BLaER1 (cell line): ENCODE results near the gene GLOD5.

ENCODE experiments used
- H3K27ac ChIP-seq: shearing (Covaris generic); formaldehyde crosslinking; 2 replicates; pipeline ENCODE4 v1.8.1; 2022
- H3K27me3 ChIP-seq: shearing (Covaris generic); formaldehyde crosslinking; 2 replicates; pipeline ENCODE4 v1.8.1; 2022
- H3K36me3 ChIP-seq: shearing (Covaris generic); formaldehyde crosslinking; 2 replicates; pipeline ENCODE4 v1.8.1; 2022
- H3K4me1 ChIP-seq: shearing (Covaris generic); formaldehyde crosslinking; 2 replicates; pipeline ENCODE4 v1.8.1; 2022
- H3K4me2 ChIP-seq: shearing (Covaris generic); formaldehyde crosslinking; 2 replicates; pipeline ENCODE4 v1.8.1; 2022
- H3K4me3 ChIP-seq: shearing (Covaris generic); formaldehyde crosslinking; 2 replicates; pipeline ENCODE4 v1.8.1; 2022
- H3K9ac ChIP-seq: shearing (Covaris generic); formaldehyde crosslinking; 2 replicates; pipeline ENCODE4 v1.8.1; 2022
- H3K9me3 ChIP-seq: shearing (Covaris generic); formaldehyde crosslinking; 2 replicates; pipeline ENCODE4 v1.8.1; 2022
- H4K20me1 ChIP-seq: shearing (Covaris generic); formaldehyde crosslinking; 2 replicates; pipeline ENCODE4 v1.8.1; 2022
- Cebpa-rat ChIP-seq: shearing (Covaris generic); IDR thresholded peaks from 2 replicates; pipeline ENCODE4 v1.8.1; 2022

The GLOD5 gene

DNA sequence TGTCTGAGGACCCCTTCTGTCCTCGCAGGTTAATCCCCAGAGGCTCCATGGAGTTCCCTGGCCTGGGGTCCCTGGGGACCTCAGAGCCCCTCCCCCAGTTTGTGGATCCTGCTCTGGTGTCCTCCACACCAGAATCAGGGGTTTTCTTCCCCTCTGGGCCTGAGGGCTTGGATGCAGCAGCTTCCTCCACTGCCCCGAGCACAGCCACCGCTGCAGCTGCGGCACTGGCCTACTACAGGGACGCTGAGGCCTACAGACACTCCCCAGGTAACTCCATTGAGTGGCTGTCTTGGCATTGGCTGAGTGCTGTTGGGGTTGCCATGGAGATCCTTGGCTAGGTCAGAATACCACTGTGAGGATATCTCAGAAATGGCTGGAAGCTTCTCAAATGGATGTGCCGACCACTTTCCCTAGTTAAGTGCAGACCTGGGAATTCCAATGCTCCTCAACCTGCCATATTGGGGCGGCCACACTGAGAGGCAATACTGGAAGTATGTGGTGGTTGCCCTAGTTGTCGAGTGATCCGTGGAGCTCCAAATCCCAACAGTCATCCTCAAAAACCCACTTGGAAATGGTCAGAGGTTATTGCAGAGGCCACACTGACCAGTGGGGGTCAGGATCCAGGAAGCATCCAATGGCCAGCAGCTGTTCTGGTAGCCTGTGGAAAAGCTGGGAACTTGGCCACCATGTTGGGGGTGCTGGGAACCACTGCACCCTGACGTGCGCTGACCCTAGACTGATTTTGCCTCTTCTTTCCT, 29.7 kb downstream of the GLOD5 start:
- Histone ChIP-seq H3K9me3 (no peaks in the 10 kb centered on the region), H3K36me3 (no peaks in the 10 kb centered on the region), H3K27ac (no peak overlapping the region), H3K4me2 (no peak overlapping the region), H3K4me3 (no peak overlapping the region), H3K9ac (no peak overlapping the region), H4K20me1 (no peaks in the 10 kb centered on the region; the same call in 1 of the 2 replicates), H3K27me3 (peaks cover 77% of the 10 kb centered on the region), H3K4me1 (no peaks in the 10 kb centered on the region)
- no peak for TF ChIP-seq Cebpa-rat

GRCh38 chrX:48792219-48792618, 30.7 kb downstream of the GLOD5 start:
- H3K36me3 ChIP-seq: no peaks in the 10 kb centered on the region

GRCh38 chrX:48793935-48794334, 32.4 kb downstream of the GLOD5 start:
- H3K4me2 ChIP-seq: no peak overlapping the region
- no peaks in the 10 kb centered on the region for H3K9me3 ChIP-seq
- no peak for TF ChIP-seq Cebpa-rat

More at GRCh38 chrX:48792219-48792618, 30.7 kb downstream of the GLOD5 start:
- no peak overlapping the region for H3K4me3 ChIP-seq
- no peak overlapping the region for H3K9ac ChIP-seq
- no peaks in the 10 kb centered on the region; the same call in 1 of the 2 replicates for H4K20me1 ChIP-seq
- peaks cover 79% of the 10 kb centered on the region for H3K27me3 ChIP-seq
- TF ChIP-seq Cebpa-rat: no peak
- H3K9me3 ChIP-seq: no peaks in the 10 kb centered on the region
- no peak overlapping the region for H3K27ac ChIP-seq
- no peaks in the 10 kb centered on the region for H3K4me1 ChIP-seq
- H3K4me2 ChIP-seq: no peak overlapping the region

GRCh38 chrX:48794340-48794910, 32.9 kb downstream of the GLOD5 start:
- Histone ChIP-seq H3K9me3 (no peaks in the 10 kb centered on the region), H3K27ac (no peak overlapping the region)
- TF ChIP-seq Cebpa-rat: no peak

More at GRCh38 chrX:48793935-48794334, 32.4 kb downstream of the GLOD5 start:
- H3K4me3 ChIP-seq: no peak overlapping the region
- H3K36me3 ChIP-seq: no peaks in the 10 kb centered on the region
- H3K27me3 ChIP-seq: peaks cover 86% of the 10 kb centered on the region
- H3K9ac ChIP-seq: no peak overlapping the region
- H4K20me1 ChIP-seq: no peaks in the 10 kb centered on the region; the same call in 1 of the 2 replicates
- H3K4me1 ChIP-seq: no peaks in the 10 kb centered on the region
- no peak overlapping the region for H3K27ac ChIP-seq

DNA sequence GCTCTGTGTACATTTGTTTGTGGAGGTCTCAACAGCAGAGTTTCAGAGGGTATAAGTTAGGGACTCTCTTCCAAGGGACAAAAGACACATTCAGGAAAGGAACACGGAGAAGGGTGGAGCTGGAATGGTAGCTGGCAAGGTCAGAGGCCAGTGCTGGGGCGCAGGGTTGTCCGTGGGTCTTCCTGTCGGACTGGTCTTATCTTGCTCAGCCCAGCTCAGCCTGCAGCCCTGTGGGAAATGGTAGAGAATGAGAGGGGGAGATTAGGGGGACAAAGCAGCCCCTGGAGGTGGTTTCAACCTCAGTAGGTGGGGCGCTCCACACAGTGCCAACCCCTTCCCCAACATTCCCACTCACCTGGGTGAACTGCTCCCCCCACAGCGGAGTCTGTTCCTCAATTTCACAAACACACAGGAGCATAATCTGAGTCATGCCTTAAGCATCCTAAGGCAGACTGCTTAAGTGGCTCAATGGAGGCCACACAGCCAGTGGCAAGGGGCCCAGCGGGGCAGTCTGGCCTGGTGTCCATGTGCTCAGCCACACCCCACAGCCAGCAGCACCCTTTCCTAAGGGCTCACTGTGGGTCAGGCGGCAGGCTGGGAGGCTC, 33.5 kb downstream of the GLOD5 start:
- TF ChIP-seq Cebpa-rat: no peak

More at GRCh38 chrX:48794340-48794910, 32.9 kb downstream of the GLOD5 start:
- H3K36me3 ChIP-seq: no peaks in the 10 kb centered on the region
- peaks cover 88% of the 10 kb centered on the region for H3K27me3 ChIP-seq
- no peak overlapping the region for H3K9ac ChIP-seq
- H4K20me1 ChIP-seq: no peaks in the 10 kb centered on the region; the same call in 1 of the 2 replicates
- no peaks in the 10 kb centered on the region for H3K4me1 ChIP-seq
- H3K4me3 ChIP-seq: no peak overlapping the region
- no peak overlapping the region for H3K4me2 ChIP-seq

GRCh38 chrX:48798318-48798717, 36.8 kb downstream of the GLOD5 start:
- Histone ChIP-seq H3K27me3 (peaks cover 69% of the 10 kb centered on the region), H3K9me3 (peaks cover 7% of the 10 kb centered on the region; the same call in 1 of the 2 replicates), H3K4me3 (no peak overlapping the region), H3K9ac (no peak overlapping the region), H3K4me1 (peaks cover 14% of the 10 kb centered on the region), H4K20me1 (no peaks in the 10 kb centered on the region; the same call in 1 of the 2 replicates), H3K36me3 (no peaks in the 10 kb centered on the region), H3K4me2 (no peak overlapping the region), H3K27ac (no peak overlapping the region)
- no peak for TF ChIP-seq Cebpa-rat

More for the DNA sequence above, 33.5 kb downstream of the GLOD5 start:
- H3K9ac ChIP-seq: no peak overlapping the region
- no peaks in the 10 kb centered on the region for H3K9me3 ChIP-seq
- peaks cover 89% of the 10 kb centered on the region for H3K27me3 ChIP-seq
- H3K4me3 ChIP-seq: no peak overlapping the region
- H4K20me1 ChIP-seq: no peaks in the 10 kb centered on the region; the same call in 1 of the 2 replicates
- H3K4me2 ChIP-seq: no peak overlapping the region
- no peak overlapping the region for H3K27ac ChIP-seq
- H3K4me1 ChIP-seq: no peaks in the 10 kb centered on the region
- no peaks in the 10 kb centered on the region for H3K36me3 ChIP-seq

DNA sequence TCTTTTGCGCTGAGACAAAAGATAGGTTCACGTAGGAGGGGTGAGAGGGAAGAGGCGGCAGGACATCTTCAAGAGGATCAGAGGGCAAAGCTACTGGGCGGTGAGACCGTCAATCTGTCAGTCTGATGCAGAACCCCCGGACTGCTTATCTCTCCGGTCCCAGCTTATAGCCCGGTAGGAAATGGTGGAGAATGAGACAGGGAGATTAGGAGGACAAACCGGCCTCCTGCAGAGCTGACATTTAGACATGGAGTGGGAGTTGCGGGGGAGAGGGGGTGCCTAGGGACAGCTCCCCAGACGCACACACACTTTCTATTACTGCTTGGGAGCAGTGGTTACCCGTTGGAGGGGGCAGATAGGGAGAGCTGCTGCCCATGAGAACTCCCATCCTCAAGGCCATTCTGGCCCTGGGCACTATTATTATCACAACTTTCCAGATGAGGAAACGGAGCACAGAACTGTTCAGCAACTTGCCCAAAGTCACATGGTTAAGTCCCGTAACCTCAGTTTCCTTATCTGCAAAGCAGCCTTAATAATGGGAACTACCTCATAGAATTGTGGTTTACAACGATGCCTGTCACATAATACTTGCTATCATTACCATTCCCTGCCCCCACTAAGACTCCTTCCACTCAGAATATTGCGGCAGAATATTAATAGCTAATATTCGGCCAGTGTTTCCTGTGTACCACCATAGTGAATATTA, 39.2 kb downstream of the GLOD5 start:
- peak overlapping the region; percentile 69 for H3K4me3 ChIP-seq
- peaks cover 7% of the 10 kb centered on the region; the same call in 1 of the 2 replicates for H3K9me3 ChIP-seq

DNA sequence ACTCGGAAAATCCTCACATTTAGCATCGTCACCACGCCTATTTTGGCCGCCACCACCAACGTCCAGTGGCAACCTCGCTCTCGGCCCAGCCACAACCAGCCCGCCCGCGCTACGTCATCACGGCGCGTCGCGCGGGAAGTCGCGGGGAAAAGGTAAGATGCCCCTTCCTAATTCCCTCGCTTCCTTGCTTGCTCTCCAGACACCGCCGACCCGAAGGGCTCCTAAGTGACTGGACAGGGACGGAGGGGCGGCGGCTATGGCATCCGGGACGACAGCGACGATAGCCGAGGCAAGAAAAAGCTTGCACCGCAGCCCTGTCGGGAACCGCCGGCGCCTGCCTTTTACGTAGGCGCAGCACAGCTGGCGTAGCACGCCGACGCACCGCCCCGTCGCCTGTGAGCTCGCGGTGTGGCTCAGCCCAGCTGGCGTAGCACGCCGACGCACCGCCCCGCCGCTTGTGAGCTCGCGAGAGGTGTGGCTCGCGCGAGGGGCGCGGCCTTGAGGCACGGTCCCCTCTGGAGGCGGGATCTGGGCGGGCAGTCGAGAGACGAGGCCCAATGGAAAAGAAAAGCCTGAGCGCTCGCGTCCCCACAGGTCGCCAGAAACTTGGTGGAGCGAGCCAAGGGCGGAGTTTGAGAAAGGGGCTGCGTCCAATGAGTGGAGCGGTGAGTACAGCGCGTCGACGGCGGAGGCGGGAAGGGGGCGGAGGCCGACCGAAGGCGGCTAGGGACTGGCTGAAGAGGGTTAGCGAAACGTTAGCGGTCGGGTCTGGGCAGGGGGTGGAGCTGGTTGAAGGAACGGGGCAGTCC, 39.9 kb downstream of the GLOD5 start, which contains the start of gene HDAC6:
Gene HDAC6, plus strand, starts transcription at position 788 of the 809 bp plus-strand sequence. CDS start 626 bp downstream, outside the sequence.
- peak within 1 kb of the TSS; percentile 83 for H3K9ac ChIP-seq
- peaks cover 15% of the 10 kb centered on the region for H3K4me1 ChIP-seq
- H3K27me3 ChIP-seq: peaks cover 53% of the 10 kb centered on the region
- H3K27ac ChIP-seq: peak within 1 kb of the TSS; percentile 88
- H4K20me1 ChIP-seq: 0 out of 2 replicates have a peak, but pooled peaks cover 10% of the 10 kb centered on the region
- H3K4me2 ChIP-seq: peak within 1 kb of the TSS; percentile 80
- peaks cover 20% of the 10 kb centered on the region for H3K36me3 ChIP-seq
- H3K4me3 ChIP-seq: peak within 1 kb of the TSS; percentile 71
- H3K9me3 ChIP-seq: peaks cover 7% of the 10 kb centered on the region; the same call in 1 of the 2 replicates
- TF ChIP-seq Cebpa-rat: no peak

More for the DNA sequence above, 39.2 kb downstream of the GLOD5 start:
- peak overlapping the region; percentile 80 for H3K4me2 ChIP-seq
- no peak for TF ChIP-seq Cebpa-rat
- H3K27me3 ChIP-seq: peaks cover 60% of the 10 kb centered on the region
- 0 out of 2 replicates have a peak, but pooled peaks cover 6% of the 10 kb centered on the region for H4K20me1 ChIP-seq
- peak overlapping the region; percentile 88 for H3K27ac ChIP-seq
- H3K9ac ChIP-seq: peak overlapping the region; percentile 83
- peaks cover 20% of the 10 kb centered on the region for H3K36me3 ChIP-seq
- peaks cover 15% of the 10 kb centered on the region for H3K4me1 ChIP-seq
